HepG2 (cell line): Measurements from ENCODE around the gene UBB. TPM values are rescaled to one million over a fixed set of nuclear protein-coding genes. Genes with fewer than 3 reads are reported as not detected.

ENCODE experiments used
- NFE2L1 ChIP-seq: sonication (generic); formaldehyde crosslinking; IDR thresholded peaks from 2 replicates; pipeline ENCODE4 v1.4.0; 2020; ENCODE audit warnings: missing genetic modification reagents, mild to moderate bottlenecking, borderline replicate concordance
- SAP130 ChIP-seq: IDR thresholded peaks from 2 replicates; pipeline ENCODE4 v1.6.1; 2016; ENCODE audit warnings: low read depth
- SOX5 ChIP-seq: IDR thresholded peaks from 2 replicates; pipeline ENCODE4 v1.6.1; 2016; ENCODE audit warnings: borderline replicate concordance
- ZMAT3 ChIP-seq: sonication (generic); formaldehyde crosslinking; conservative IDR thresholded peaks from 2 replicates; pipeline ENCODE4 v1.7.0; 2021; ENCODE audit warnings: missing genetic modification reagents
- ZNF207 ChIP-seq: fragments of 450-650 bp; IDR thresholded peaks from 2 replicates; pipeline ENCODE4 v1.6.1; 2016; ENCODE audit warnings: antibody characterized with exemption, borderline replicate concordance
- ZNF337 ChIP-seq: sonication (generic); formaldehyde crosslinking; IDR thresholded peaks from 2 replicates; pipeline ENCODE4 v1.5.1; 2020; ENCODE audit warnings: missing genetic modification reagents, low read depth, mild to moderate bottlenecking, borderline replicate concordance
- ZNF350 ChIP-seq: sonication (generic); formaldehyde crosslinking; IDR thresholded peaks from 2 replicates; pipeline ENCODE4 v1.4.0; 2020; ENCODE audit warnings: mild to moderate bottlenecking, low read depth, missing genetic modification reagents, borderline replicate concordance
- ZNF598 ChIP-seq: sonication (generic); formaldehyde crosslinking; IDR thresholded peaks from 2 replicates; pipeline ENCODE4 v1.5.1; 2020; ENCODE audit warnings: mild to moderate bottlenecking, missing genetic modification reagents, borderline replicate concordance
- ZNF672 ChIP-seq: sonication (generic); formaldehyde crosslinking; IDR thresholded peaks from 2 replicates; pipeline ENCODE4 v1.8.1; 2022; ENCODE audit warnings: missing genetic modification reagents
- polyA plus RNA-seq, 8 experiments: library from polyadenylated mRNA; depleted of rRNA in 3 of 8; stranded (reverse) in 7 of 8; unstranded in 1 of 8; fragments of >200 nt; fragmentation: Illumina TruSeq in 4 of 8; extraction: Trizol in 4 of 8; gene quantifications; 2 replicates each; pipeline versions ENCODE4 v1.2.1 to v1.2.3, GENCODE V29; 2011 to 2016; ENCODE audit warnings: low read depth in 4 of 8, missing spikeins in 1 of 8, mixed read lengths in 1 of 8; ENCODE audit not compliant: insufficient read depth in 1 of 8
- total RNA-seq, 5 experiments: library from RNA; depleted of rRNA; stranded (reverse); fragments of >200 nt; fragmentation: Illumina TruSeq; extraction: Trizol; gene quantifications; 2 replicates each; pipeline ENCODE4 v1.2.3, GENCODE V29; 2016; ENCODE audit warnings: low read depth in 1 of 5
- TF ChIP-seq, protein P1 (sequence below): sonication (generic); formaldehyde crosslinking; IDR thresholded peaks from 2 replicates; pipeline ENCODE4; 2020; ENCODE audit warnings: missing genetic modification reagents, mild to moderate bottlenecking, borderline replicate concordance
- TF ChIP-seq, protein P2 (sequence below): sonication (generic); formaldehyde crosslinking; IDR thresholded peaks from 2 replicates; pipeline ENCODE4 v1.5.0; 2020; ENCODE audit warnings: mild to moderate bottlenecking, low read depth, missing genetic modification reagents, borderline replicate concordance

UBB gene
- total and polyA plus RNA-seq, 2 of the 13 experiments (the other 11 are each of a cell fraction or from before 2014, with no cell fraction given), result 1,130 to 2,066 TPM

DNA sequence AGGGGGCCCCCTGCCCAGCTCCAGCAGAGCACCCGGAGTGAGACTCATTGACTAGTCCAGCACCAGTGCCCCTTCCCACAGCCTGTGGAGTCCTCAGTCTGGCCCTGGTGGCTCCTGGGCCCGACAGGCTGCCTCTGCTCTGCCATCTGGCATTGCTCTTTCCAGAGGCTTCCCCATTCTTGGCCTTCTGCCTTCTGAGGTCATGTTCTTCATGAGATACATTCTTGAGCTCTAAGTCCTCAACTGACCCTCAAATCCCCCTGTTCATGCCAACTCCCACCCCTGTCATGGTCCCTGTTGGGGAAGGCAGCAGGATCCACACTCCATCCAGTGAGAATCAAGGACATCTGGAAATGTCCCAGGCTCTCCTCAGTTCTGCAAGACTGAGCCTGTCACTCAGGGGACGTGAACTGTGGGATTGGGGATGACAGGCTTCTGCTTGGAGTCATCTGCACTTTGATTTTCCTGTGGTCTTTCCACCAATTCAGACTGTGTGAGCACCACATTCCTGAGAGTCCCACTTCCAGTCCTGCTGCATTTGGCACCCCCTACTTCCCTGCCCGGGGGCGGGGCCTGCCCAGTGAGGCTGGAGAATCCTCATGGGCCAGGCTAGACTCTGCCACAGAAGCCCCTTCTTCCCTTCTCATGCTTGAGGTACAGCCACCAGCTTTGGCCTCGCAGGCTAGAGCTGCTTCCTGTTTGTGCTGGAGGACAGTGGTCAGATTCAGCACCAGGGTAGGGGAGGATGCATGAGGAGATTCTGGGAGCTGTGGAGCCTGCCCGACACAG lies 37.2 kb downstream of the UBB start (continued):
- TF ChIP-seq, protein P1, sequence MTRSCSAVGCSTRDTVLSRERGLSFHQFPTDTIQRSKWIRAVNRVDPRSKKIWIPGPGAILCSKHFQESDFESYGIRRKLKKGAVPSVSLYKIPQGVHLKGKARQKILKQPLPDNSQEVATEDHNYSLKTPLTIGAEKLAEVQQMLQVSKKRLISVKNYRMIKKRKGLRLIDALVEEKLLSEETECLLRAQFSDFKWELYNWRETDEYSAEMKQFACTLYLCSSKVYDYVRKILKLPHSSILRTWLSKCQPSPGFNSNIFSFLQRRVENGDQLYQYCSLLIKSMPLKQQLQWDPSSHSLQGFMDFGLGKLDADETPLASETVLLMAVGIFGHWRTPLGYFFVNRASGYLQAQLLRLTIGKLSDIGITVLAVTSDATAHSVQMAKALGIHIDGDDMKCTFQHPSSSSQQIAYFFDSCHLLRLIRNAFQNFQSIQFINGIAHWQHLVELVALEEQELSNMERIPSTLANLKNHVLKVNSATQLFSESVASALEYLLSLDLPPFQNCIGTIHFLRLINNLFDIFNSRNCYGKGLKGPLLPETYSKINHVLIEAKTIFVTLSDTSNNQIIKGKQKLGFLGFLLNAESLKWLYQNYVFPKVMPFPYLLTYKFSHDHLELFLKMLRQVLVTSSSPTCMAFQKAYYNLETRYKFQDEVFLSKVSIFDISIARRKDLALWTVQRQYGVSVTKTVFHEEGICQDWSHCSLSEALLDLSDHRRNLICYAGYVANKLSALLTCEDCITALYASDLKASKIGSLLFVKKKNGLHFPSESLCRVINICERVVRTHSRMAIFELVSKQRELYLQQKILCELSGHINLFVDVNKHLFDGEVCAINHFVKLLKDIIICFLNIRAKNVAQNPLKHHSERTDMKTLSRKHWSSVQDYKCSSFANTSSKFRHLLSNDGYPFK (CRISPR knock-in tag), result no peak
- TF ChIP-seq ZNF350 (CRISPR knock-in tag) (no peak), ZNF337 (0 out of 2 replicates have a peak, but pooled peaks have one; percentile 42), ZNF672 (no peak), NFE2L1 (CRISPR knock-in tag) (no peak), SOX5 (CRISPR knock-in tag) (no peak), SAP130 (CRISPR knock-in tag) (no peak), ZMAT3 (CRISPR knock-in tag) (no peak), ZNF598 (CRISPR knock-in tag) (0 out of 2 replicates have a peak, but pooled peaks have one; percentile 36), ZNF207 (no peak)
- TF ChIP-seq, protein P2, sequence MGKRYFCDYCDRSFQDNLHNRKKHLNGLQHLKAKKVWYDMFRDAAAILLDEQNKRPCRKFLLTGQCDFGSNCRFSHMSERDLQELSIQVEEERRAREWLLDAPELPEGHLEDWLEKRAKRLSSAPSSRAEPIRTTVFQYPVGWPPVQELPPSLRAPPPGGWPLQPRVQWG, result no peak
